HG02870 (cell line): ENCODE data around the gene CAPN10.
"Not testable (repeated sequence)": the region's sequence is repeated elsewhere in the genome, so short reads cannot be mapped to it uniquely, and the experiment has no call there.

Source experiments
- ATAC-seq: cut with Tn5 transposase; IDR thresholded peaks from one replicate; pipeline ENCODE4 v1.9.1; 2021; ENCODE audit warnings: mild to moderate bottlenecking, moderate library complexity; ENCODE audit not compliant: unreplicated experiment

The CAPN10 gene, protein sequence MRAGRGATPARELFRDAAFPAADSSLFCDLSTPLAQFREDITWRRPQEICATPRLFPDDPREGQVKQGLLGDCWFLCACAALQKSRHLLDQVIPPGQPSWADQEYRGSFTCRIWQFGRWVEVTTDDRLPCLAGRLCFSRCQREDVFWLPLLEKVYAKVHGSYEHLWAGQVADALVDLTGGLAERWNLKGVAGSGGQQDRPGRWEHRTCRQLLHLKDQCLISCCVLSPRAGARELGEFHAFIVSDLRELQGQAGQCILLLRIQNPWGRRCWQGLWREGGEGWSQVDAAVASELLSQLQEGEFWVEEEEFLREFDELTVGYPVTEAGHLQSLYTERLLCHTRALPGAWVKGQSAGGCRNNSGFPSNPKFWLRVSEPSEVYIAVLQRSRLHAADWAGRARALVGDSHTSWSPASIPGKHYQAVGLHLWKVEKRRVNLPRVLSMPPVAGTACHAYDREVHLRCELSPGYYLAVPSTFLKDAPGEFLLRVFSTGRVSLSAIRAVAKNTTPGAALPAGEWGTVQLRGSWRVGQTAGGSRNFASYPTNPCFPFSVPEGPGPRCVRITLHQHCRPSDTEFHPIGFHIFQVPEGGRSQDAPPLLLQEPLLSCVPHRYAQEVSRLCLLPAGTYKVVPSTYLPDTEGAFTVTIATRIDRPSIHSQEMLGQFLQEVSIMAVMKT

GRCh38 chr2:240586198-240586918 is at the start of gene CAPN10:
Gene CAPN10, plus strand, starts transcription at chr2:240586734. Its CDS starts 178 bp downstream, at chr2:240586912.
- peak; percentile 46 for ATAC-seq

DNA sequence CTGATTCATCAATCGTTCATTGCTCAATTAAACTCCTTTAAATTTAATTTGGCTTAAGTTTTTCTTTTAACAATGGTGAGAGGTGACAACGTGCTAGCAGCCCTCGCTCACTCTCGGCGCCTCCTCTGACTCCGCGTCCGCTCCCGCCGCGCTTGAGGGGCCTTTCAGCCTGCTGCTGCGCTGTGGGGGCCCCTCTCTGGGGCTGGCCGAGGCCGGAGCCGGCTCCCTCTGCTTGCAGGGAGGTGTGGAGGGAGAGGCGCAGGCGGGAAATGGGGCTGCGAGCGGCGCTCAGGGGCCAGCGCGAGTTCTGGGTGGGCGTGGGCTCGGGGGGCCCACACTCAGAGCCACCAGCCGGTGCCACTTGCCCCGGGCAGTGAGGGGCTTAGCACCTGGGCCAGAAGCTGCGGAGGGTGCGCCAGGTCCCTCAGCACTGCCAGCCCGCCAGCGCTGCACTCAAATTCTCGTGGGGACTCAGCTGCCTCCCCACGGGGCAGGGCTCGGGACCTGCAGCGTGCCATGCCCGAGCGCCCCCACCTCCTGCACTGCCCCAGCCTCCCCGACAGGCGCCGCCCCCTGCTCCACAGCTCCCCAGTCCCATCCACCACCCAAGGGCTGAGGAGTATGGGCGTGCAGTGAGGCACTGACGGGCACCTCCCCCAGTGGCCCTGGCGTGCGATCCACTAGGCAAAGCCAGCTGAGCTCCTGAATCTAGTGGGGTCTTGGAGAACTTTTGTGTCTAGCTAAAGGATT is 48.3 kb upstream of the CAPN10 start:
- no peak for ATAC-seq

GRCh38 chr2:240539101-240539500 is 47.4 kb upstream of the CAPN10 start:
- not testable (repeated sequence) for ATAC-seq

GRCh38 chr2:240539906-240540305 is 46.6 kb upstream of the CAPN10 start:
- ATAC-seq, result no peak

DNA sequence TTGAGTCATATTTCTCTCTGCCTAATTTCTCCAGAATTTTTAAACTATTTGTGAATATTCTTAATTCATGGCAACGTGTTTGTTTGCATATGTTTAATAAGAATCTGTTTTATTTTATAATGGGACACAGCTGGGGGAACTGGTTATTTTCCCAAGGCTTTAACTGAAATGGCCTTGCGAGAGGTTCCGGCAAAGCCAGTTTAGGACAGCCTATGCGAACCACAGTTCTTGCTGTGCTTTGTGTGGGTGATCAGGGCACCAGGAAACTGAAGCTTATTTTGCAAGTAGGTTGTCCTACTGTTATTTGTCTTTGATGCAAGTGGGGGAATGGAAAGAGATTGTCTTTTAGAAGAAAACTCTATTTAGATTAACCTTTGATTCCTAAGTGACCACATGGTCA is 35.2 kb upstream of the CAPN10 start:
- ATAC-seq, result no peak

DNA sequence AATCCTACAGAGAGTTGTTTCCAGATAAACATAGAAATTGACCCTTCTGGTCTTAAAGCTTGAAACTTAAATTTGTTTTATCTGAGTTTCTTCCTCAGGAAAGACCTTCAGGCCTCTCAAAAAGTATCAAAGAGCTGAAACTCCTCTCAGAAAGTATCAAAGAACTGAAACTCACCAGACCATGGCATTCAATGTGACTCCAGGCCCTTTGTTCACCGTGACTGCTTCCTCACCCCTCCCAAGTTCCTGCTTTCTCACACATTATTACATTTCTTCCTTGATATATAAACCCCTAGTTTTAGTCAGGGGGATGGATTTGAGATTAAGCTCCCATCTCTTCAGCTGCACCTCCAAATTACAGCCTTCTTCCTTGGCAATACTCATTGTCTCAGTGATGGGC is 34.7 kb upstream of the CAPN10 start:
- no peak for ATAC-seq

- ATAC-seq, result no peak
Observed at GRCh38 chr2:240553956-240554480, 32.5 kb upstream of the CAPN10 start.

DNA sequence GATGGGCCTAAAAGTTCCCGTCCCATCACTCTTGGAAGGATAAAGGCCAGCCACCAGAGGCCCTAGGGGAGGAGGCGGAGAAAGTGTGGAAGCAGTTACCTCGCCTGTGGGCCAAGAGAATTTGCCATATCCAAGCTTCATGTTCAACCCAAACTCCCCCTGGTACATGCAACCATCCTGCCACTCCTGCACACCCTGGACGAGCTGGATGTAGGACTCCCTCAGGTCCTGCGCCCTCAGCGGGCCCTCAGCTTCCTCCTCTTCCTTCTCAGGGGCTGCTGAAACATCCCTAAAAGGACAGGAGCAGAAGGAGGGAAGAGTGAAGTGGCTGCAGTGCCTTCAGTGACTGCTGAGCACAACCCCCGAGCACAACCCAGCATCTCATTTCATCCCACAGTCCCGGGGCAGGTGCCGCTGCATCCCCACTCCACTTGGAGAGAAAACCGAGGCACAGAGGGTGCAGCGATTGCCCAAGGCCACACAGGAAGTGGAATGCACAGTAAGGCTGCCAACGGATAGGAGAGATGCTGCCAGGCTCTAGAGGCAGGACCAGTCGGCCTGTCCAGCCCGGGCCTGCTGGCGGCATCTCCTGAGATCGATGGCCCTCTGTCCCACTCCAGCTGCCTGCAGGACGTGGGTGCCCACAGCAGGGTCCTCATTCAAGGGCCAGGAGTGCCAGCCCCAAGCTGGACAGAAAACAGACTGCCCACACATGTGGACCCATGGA is 31.6 kb upstream of the CAPN10 start:
- ATAC-seq, result no peak

DNA sequence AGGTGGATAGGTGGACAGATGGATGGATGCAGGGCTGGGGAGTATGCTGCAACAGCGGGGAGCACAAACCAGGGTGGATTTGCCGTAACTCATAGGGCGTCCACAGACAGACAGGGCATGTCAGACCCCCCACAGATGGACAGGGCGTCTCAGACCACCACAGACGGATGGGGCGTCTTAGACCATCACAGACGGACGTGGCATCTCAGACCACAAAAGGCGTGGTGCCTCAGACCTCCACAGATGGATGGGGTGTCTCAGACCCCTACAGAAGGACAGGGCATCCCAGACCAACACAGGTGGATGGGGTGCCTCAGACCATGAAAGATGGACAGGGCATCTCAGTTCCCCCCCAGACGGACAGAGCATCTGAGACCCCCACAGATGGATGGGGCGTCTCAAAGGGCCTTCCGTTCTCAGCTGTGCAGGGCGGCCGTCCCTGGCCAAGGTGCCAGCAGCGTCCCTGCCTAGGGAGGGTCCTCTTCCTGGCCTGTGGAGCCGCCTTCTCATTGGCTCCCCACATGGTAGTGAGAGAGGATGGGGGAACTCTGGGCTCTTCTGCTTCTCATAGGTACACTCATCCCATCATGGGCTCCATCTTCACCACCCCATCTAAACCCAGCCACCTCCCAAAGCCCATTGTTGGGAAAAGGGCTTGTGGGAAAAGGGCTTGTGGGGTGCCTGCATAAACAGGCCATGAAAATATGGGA is 30.8 kb upstream of the CAPN10 start:
- no peak for ATAC-seq

GRCh38 chr2:240556553-240557100 is 29.9 kb upstream of the CAPN10 start:
- ATAC-seq, result no peak

GRCh38 chr2:240557101-240557751 is 29.3 kb upstream of the CAPN10 start:
- no peak for ATAC-seq

GRCh38 chr2:240557808-240558207 is 28.7 kb upstream of the CAPN10 start, which contains the start of gene ANKMY1:
Gene ANKMY1, minus strand, starts transcription at chr2:240557988. Its CDS starts 653 bp downstream, at chr2:240557335.
- no peak for ATAC-seq

DNA sequence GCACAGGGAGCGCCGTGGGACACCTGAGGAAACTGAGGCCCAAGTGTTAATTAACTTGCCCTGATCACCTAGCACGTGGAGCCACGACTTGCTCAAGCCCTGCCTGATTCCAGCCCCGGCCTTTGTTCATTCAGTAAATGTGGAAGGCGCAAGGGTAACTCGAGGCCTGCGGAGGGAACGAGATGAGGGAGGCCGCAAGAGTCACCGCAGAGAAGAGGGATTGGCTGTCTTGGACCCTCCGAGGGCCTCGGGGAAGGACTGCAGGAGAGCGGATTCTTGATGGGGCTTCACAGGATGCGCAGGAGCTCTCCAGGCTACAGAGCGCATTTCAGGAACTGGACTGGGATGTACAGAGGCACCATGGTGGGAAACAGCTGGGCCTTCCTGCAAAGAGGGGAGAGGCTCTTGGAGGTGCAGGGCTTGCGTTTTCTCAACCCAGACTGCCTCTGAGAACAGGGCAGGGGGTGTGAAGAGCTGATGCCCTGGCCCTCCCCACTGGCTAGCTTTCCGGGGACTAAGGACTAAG is 28.2 kb upstream of the CAPN10 start:
- no peak for ATAC-seq

DNA sequence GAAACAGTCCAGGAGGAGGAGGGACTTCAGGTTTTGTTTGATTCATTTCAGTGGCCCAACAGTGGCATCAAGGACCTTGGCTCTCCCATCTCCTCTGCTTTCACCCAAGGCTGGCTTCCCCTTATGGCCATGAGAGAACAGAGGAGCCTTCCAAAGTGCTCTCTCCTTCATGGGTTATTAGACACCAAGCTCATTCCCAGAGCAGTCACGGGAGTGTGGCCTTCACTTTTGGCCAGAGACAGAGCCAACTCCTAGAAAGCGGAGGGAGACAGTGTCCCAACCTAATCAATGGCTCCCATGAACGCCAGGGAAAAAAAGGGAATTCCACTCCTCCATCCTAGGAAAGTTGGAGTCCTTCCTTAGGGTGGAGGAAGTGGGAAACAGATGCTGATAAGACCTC is 27.2 kb upstream of the CAPN10 start:
- ATAC-seq, result no peak

DNA sequence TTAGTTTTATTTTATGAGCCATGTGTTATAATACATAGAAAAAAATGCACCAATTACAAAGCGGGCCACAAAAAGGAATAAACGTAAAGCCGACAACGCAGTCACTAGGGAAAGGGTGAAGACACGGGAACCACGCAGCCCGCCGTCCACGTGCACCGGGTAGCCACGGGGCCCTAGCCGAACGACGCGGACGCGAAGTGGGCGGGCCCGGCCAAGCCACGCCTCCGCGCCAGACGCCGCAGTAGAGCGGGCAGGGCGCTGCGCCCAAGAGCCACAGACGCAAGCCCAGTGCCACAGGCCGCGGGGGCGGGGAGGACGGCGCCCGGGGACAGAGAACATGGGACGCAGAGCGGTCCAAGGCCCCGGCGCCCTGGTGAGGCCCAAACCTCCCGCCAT is 26.5 kb upstream of the CAPN10 start, which contains the start of gene DUSP28:
Gene DUSP28, plus strand, starts transcription at position 274 of the 396 bp plus-strand sequence. CDS start 328 bp downstream, outside the sequence.
- ATAC-seq, result peak; percentile 48

- ATAC-seq, result peak; percentile 57
Observed at GRCh38 chr2:240560480-240561324, 25.8 kb upstream of the CAPN10 start.

DNA sequence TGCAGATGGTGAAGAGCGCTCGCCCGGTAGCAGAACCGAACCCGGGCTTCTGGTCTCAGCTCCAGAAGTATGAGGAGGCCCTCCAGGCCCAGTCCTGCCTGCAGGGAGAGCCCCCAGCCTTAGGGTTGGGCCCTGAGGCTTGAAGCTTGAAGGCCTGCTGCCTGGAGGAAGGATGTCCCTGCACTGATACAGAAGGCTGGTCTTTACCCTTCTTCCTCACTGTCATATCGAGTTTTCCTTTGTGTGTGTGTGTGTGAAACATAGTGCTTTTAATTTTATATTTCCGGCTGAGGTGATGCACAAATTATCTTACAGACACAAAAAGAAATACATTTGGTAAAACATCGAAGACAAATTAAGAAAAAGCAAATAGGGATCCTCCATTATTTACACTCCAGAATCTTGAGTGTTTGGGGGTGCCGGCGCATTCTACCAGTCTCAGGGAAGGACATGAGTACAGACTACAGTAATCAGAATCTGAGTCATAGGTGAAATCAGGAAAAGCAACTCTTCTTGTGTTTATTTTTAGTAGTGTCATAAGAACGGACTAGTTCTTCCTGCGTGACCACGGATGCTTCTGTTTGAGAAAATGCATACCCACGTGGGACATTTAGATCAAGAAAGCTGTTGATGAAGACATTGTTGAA is 25.1 kb upstream of the CAPN10 start:
- peak; percentile 2 for ATAC-seq
